GM21447 (cell line): ENCODE results near the gene DSE.

Experiments
- ATAC-seq: cut with Tn5 transposase; IDR thresholded peaks from one replicate; pipeline ENCODE4 v1.9.1; 2021; ENCODE audit not compliant: unreplicated experiment

DSE gene

GRCh38 chr6:116409756-116410155 is 39.0 kb downstream of the DSE start:
- ATAC-seq, result peak; percentile 66

GRCh38 chr6:116411284-116411623 is 40.5 kb downstream of the DSE start:
- no peak for ATAC-seq

GRCh38 chr6:116412270-116412669 is 41.5 kb downstream of the DSE start:
- no peak for ATAC-seq

- ATAC-seq, result no peak
Observed at GRCh38 chr6:116413357-116413756, 42.6 kb downstream of the DSE start.

GRCh38 chr6:116417661-116418060 is 46.9 kb downstream of the DSE start:
- ATAC-seq, result no peak

GRCh38 chr6:116419069-116419786 is 48.5 kb downstream of the DSE start:
- ATAC-seq, result no peak

GRCh38 chr6:116420341-116420740 is 49.6 kb downstream of the DSE start:
- no peak for ATAC-seq

GRCh38 chr6:116422238-116422637 is 51.5 kb downstream of the DSE start:
- no peak for ATAC-seq

- no peak for ATAC-seq
Observed at GRCh38 chr6:116424001-116424400, 53.3 kb downstream of the DSE start.

- ATAC-seq, result no peak
Observed at GRCh38 chr6:116426551-116426950, 55.8 kb downstream of the DSE start.

- ATAC-seq, result no peak
Observed at GRCh38 chr6:116429111-116429510, 58.4 kb downstream of the DSE start.

- ATAC-seq, result no peak
Observed at GRCh38 chr6:116430860-116431259, 60.1 kb downstream of the DSE start.

- no peak for ATAC-seq
Observed at GRCh38 chr6:116431964-116432595, 61.3 kb downstream of the DSE start.

- ATAC-seq, result no peak
Observed at GRCh38 chr6:116433206-116433712, 62.5 kb downstream of the DSE start.

- ATAC-seq, result no peak
Observed at GRCh38 chr6:116434056-116434725, 63.4 kb downstream of the DSE start.

GRCh38 chr6:116436586-116436985 is 65.8 kb downstream of the DSE start:
- no peak for ATAC-seq

GRCh38 chr6:116437656-116438055 is 66.9 kb downstream of the DSE start:
- ATAC-seq, result no peak

GRCh38 chr6:116438590-116439448 is 68.1 kb downstream of the DSE start:
- ATAC-seq, result no peak

GRCh38 chr6:116439522-116440051 is 68.8 kb downstream of the DSE start:
- no peak for ATAC-seq

- no peak for ATAC-seq
Observed at GRCh38 chr6:116443105-116443504, 72.4 kb downstream of the DSE start.

- peak; percentile 61 for ATAC-seq
Observed at GRCh38 chr6:116444092-116444491, 73.3 kb downstream of the DSE start.
